HG03280 (cell line): Measurements from ENCODE around the gene NANS.
A peak's percentile ranks its signal among the peaks of the same experiment; 100 is the strongest.
"Not testable (repeated sequence)": the region's sequence is repeated elsewhere in the genome, so short reads cannot be mapped to it uniquely, and the experiment has no call there.

Experiments
- ATAC-seq: cut with Tn5 transposase; IDR thresholded peaks from one replicate; pipeline ENCODE4 v1.9.1; 2021; ENCODE audit warnings: mild to moderate bottlenecking, moderate library complexity; ENCODE audit not compliant: unreplicated experiment

NANS gene

GRCh38 chr9:98056269-98057137 is at the start of gene NANS:
Gene NANS (plus strand): TSS chr9:98056732. CDS start chr9:98056809, 77 bp downstream.
- peak; percentile 97 for ATAC-seq

- ATAC-seq, result no peak
These were observed 49.1 kb upstream of the NANS start for GRCh38 chr9:98007251-98007928.

- no peak for ATAC-seq
These were observed 47.8 kb upstream of the NANS start for GRCh38 chr9:98008764-98009163.

- ATAC-seq, result no peak
These were observed 47.1 kb upstream of the NANS start for GRCh38 chr9:98009437-98009836.

- no peak for ATAC-seq
These were observed 46.6 kb upstream of the NANS start for GRCh38 chr9:98009936-98010335.

GRCh38 chr9:98010445-98010844 is 46.1 kb upstream of the NANS start:
- peak; percentile 93 for ATAC-seq

- no peak for ATAC-seq
These were observed 45.4 kb upstream of the NANS start for GRCh38 chr9:98011122-98011521.

- no peak for ATAC-seq
These were observed 40.3 kb upstream of the NANS start for GRCh38 chr9:98016137-98016680.

GRCh38 chr9:98017306-98017705 is 39.2 kb upstream of the NANS start:
- no peak for ATAC-seq

- ATAC-seq, result no peak
These were observed 38.2 kb upstream of the NANS start for GRCh38 chr9:98018347-98018746.

GRCh38 chr9:98019098-98019497 is 37.4 kb upstream of the NANS start:
- ATAC-seq, result no peak

- not testable (repeated sequence) for ATAC-seq
These were observed 36.7 kb upstream of the NANS start for GRCh38 chr9:98019869-98020268.

- ATAC-seq, result no peak
These were observed 35.9 kb upstream of the NANS start for GRCh38 chr9:98020476-98021145.

- no peak for ATAC-seq
These were observed 35.1 kb upstream of the NANS start for GRCh38 chr9:98021306-98022040.

GRCh38 chr9:98022447-98022846 is 34.1 kb upstream of the NANS start:
- no peak for ATAC-seq

- no peak for ATAC-seq
These were observed 31.8 kb upstream of the NANS start for GRCh38 chr9:98024702-98025101.

- ATAC-seq, result no peak
These were observed 25.4 kb upstream of the NANS start for GRCh38 chr9:98031169-98031568.

- ATAC-seq, result no peak
These were observed 24.6 kb upstream of the NANS start for GRCh38 chr9:98031935-98032334.

- peak; percentile 63 for ATAC-seq
These were observed 21.7 kb upstream of the NANS start for GRCh38 chr9:98034593-98035546.

- ATAC-seq, result no peak
These were observed 19.2 kb upstream of the NANS start for GRCh38 chr9:98037357-98037756.
